Endothelial cell of hepatic sinusoid (primary cell): Measurements from ENCODE around the gene TTLL5.

Experiments
- in situ Hi-C: cut with HindIII; loops from 2 replicates; pipeline ENCODE4 v1.10.0; 2017; ENCODE audit warnings: low sequenced_read_pairs

Gene TTLL5

DNA sequence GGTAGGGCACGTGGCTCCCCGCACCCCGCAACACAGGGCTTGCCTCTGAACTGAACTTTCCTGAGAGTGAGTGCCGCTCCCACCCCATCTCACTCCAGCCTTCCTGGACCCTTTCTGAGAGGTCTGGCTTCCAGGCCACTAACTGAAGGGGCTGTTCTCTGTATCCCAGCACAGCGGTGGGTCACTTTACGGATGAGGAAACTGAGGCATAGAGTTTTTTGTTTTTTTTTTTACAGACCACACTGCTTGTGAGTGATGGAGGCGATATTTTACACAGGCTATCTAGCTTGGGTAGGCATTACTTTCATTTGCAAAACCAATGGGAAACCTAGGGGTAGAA is 321.9 kb downstream of the TTLL5 start:
- in situ Hi-C loops = no loop called here

DNA sequence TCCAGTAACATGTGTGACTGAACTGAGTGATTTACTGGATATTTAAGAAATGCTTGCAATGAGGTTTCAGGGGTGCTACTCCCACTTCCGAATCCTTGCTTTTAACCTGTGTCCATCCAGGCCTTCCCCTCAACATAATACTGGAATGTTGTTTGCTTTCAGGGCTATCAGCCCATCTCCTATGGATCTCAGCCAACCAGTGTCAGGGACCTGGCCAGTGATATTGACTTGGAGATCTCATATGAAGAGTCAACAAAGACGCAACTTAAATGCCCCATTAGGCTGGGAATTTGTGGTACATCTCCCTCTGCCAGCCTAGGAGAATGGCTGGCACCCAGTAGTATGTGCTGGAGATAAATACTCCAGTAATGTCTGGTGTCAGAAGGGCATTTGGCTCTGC is 323.6 kb downstream of the TTLL5 start:
- in situ Hi-C loops = no loop called here

DNA sequence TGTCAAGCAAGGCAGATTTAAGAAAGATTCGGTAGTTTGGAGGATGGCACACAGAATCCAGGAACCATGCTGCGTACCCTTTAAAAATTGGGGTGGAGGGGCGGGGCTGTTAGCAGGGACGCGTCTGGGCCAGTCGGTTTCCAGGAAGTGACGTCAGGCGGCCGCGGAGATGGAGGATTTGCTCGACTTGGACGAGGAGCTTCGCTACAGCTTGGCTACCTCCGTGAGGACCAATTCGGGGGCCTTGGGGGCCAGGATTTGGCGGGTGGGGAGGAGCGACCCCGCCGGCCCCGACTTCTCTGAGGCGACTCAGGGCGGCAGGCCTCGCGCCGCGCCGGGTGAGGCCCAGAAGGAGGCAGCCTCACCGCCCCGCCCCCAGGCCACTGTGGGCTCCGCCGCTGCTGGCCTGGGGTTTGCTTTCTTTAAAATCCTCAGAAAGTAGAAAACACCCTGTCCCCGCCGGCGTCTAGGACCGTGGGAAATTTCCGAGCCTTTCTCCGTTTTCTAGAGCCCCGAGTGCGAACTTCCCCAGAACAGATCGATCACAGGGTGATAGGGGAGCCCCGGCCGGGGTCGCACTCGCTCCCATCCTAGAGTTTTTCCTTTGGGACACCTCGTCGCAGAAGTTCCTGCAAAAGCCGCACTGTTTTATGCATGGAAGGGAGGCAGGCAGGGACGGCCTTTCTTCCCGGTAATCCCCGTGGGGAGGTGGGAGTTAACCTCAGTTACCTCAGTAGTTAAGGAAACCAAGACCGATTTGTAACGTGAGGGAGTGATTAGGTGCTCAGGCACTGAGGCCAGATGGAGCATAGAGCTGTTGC is 324.8 kb downstream of the TTLL5 start, which contains the start of gene IFT43:
TSS of gene IFT43 (plus strand) at position 146 of the 821 bp plus-strand sequence. CDS start at position 170, 24 bp downstream.
- in situ Hi-C loops = no loop called here

GRCh38 chr14:75986439-75986765 is 325.4 kb downstream of the TTLL5 start:
- in situ Hi-C loops = no loop called here

GRCh38 chr14:75987201-75987970 is 326.3 kb downstream of the TTLL5 start:
- in situ Hi-C loops = no loop called here

GRCh38 chr14:75989134-75989533 is 328.1 kb downstream of the TTLL5 start:
- in situ Hi-C loops = no loop called here

GRCh38 chr14:75990297-75990696 is 329.3 kb downstream of the TTLL5 start:
- in situ Hi-C loops = no loop called here

DNA sequence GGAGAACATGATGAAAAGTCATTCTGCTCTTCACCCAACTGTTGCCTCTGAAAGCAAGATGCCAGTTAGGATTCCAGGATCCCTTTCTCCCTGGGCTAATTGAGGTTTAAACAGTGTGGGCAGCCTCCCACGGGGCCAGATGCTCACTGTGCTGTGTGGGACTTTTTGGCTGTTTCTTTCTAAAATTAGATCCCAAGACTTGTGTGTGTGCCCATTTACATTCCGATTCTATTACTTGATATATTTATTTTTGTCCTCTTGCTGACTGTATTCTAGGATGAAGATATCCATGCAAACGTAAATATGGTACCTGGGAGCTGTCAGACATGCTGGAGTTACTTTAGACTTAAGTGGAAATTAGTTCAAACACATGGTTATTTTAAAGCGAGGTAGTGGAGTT is 330.7 kb downstream of the TTLL5 start:
- in situ Hi-C loops = no loop called here

- in situ Hi-C loops = no loop called here
Measured at GRCh38 chr14:75993567-75994041, 332.6 kb downstream of the TTLL5 start.

- in situ Hi-C loops = no loop called here
Measured at GRCh38 chr14:75995372-75996041, 334.5 kb downstream of the TTLL5 start.

DNA sequence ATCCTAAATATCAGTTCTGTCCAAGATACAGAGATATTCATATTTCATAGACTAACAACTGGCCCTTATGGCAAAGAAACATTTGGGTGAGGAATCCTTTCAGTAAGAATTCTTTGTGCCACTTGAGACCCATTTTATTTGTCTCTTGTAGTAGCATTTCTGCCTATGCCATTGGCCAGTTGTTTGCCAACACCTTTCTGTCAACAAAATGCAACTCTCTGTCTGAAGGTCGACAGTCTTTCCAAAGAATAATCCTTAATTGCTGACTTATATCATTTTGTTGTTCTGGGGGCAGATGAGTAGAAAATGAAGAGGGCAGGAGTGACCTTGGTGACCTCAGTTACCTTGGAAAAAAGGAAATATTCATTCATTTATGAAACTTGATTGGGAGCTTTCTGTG is 335.4 kb downstream of the TTLL5 start:
- in situ Hi-C loops = no loop called here

DNA sequence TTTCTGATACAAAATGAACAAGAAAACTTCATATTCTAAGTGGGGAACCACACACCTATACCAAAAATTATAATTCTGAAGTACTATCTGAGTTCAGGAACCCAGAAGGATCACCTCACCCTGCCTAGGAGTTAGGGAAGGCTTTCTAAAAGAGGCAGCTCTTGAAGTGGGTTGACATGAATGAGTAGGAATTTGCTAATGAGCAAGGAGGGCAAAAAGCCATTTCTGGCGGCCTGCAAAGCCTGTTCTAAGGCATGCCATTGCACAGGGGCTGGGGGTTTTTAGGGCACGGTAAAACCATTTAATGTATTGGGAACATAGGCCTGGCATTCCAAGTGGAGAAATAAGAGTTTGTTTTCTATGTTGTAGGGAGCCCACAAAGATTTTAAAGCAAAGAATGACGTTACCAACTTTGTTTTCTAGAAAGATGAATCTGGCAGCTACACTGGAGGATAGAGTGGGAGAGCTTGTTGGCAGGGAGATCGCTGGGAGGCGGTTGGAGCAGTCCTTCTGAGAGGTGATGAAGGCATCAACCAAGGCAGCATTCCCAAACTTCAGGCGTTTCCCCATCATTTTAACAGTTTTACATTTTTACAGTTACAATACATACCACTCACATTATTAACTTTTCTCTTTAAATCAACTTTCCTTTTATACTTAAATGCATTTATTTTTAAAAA is 338.6 kb downstream of the TTLL5 start:
- in situ Hi-C loops = no loop called here

- in situ Hi-C loops = no loop called here
Measured at GRCh38 chr14:76002383-76002782, 341.3 kb downstream of the TTLL5 start.
